RWPE2 (cell line): ENCODE measurements around the gene RAD52.

Source experiments
- ATAC-seq: fragments of 200-7000 bp; cut with Tn5 transposase; 3 replicates; pipeline ENCODE4 v1.9.1; 2021; ENCODE audit warnings: low read depth
- DNase-seq: peaks from one replicate; pipeline ENCODE4 v3.0.0-alpha.2; 2020; ENCODE audit warnings: low spot score
- H3K27ac ChIP-seq: fragments of 450-650 bp; 2 replicates; pipeline ENCODE4 v1.5.1; 2017; ENCODE audit warnings: mild to moderate bottlenecking; ENCODE audit not compliant: poor library complexity, severe bottlenecking
- H3K27me3 ChIP-seq: fragments of 250-450 bp; sonication (Bioruptor Pico); 2 replicates; pipeline ENCODE4 v1.5.1; 2021; ENCODE audit warnings: mild to moderate bottlenecking, moderate library complexity; ENCODE audit not compliant: insufficient read depth, poor library complexity, severe bottlenecking
- H3K36me3 ChIP-seq: fragments of 250-450 bp; sonication (Bioruptor Pico); 2 replicates; pipeline ENCODE4 v1.5.1; 2020; ENCODE audit warnings: low read depth, mild to moderate bottlenecking, moderate library complexity
- H3K4me1 ChIP-seq: fragments of 250-450 bp; sonication (Bioruptor Pico); 2 replicates; pipeline ENCODE4 v1.5.1; 2021; ENCODE audit warnings: mild to moderate bottlenecking, moderate library complexity; ENCODE audit not compliant: insufficient read depth, poor library complexity, severe bottlenecking
- H3K4me3 ChIP-seq: fragments of 250-450 bp; sonication (Bioruptor Pico); 2 replicates; pipeline ENCODE4 v1.5.1; 2021; ENCODE audit warnings: mild to moderate bottlenecking, moderate library complexity; ENCODE audit not compliant: severe bottlenecking
- H3K9me3 ChIP-seq: fragments of 250-450 bp; sonication (Bioruptor Pico); 2 replicates; pipeline ENCODE4 v1.5.1; 2021; ENCODE audit warnings: mild to moderate bottlenecking, moderate library complexity; ENCODE audit not compliant: severe bottlenecking
- TF ChIP-seq, protein P1 (sequence below): fragments of 450-650 bp; IDR thresholded peaks from one replicate; pipeline ENCODE4 v1.5.1; 2017; ENCODE audit warnings: mild to moderate bottlenecking, moderate library complexity; ENCODE audit not compliant: poor library complexity, severe bottlenecking

RAD52 gene

DNA sequence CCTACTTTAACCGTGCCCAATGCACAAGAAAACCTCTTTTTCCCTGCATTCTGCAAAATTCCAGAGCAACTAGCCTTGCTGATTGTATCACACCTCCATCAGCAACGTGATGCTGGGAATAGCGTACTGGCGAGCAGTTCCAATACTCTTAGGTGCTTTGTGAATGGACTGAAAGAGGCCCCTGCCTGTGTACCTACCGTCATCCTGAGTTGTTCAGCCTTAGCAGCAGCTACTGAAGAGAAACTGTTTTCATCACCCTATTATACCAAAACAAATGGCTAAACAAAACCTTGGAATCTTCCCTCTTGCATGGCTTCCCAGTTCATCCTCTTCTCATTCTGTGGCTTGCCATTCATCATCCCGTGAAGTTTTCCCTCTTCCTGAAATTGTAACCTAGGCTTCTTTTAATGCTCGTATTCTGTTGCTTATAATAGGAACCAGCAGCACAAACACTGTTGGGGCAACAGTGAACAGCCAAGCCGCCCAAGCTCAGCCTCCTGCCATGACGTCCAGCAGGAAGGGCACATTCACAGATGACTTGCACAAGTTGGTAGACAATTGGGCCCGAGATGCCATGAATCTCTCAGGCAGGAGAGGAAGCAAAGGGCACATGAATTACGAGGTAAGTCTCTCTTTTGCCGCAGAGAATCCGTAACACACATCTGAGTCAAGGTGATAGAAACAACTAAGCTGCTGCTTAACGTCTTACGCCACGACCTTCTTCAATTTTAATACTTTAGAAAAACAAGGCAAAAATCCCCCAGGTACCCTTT, 41.9 kb downstream of the RAD52 start:
- ATAC-seq (no peak), DNase-seq (no peak)
- H3K4me3 ChIP-seq: no peak overlapping the region
- H3K27me3 ChIP-seq: no peaks in the 10 kb centered on the region
- H3K9me3 ChIP-seq: no peaks in the 10 kb centered on the region
- TF ChIP-seq, protein P1, sequence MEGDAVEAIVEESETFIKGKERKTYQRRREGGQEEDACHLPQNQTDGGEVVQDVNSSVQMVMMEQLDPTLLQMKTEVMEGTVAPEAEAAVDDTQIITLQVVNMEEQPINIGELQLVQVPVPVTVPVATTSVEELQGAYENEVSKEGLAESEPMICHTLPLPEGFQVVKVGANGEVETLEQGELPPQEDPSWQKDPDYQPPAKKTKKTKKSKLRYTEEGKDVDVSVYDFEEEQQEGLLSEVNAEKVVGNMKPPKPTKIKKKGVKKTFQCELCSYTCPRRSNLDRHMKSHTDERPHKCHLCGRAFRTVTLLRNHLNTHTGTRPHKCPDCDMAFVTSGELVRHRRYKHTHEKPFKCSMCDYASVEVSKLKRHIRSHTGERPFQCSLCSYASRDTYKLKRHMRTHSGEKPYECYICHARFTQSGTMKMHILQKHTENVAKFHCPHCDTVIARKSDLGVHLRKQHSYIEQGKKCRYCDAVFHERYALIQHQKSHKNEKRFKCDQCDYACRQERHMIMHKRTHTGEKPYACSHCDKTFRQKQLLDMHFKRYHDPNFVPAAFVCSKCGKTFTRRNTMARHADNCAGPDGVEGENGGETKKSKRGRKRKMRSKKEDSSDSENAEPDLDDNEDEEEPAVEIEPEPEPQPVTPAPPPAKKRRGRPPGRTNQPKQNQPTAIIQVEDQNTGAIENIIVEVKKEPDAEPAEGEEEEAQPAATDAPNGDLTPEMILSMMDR: no peak
- peaks cover 93% of the 10 kb centered on the region for H3K36me3 ChIP-seq
- H3K27ac ChIP-seq: no peak overlapping the region
- H3K4me1 ChIP-seq: no peaks in the 10 kb centered on the region

DNA sequence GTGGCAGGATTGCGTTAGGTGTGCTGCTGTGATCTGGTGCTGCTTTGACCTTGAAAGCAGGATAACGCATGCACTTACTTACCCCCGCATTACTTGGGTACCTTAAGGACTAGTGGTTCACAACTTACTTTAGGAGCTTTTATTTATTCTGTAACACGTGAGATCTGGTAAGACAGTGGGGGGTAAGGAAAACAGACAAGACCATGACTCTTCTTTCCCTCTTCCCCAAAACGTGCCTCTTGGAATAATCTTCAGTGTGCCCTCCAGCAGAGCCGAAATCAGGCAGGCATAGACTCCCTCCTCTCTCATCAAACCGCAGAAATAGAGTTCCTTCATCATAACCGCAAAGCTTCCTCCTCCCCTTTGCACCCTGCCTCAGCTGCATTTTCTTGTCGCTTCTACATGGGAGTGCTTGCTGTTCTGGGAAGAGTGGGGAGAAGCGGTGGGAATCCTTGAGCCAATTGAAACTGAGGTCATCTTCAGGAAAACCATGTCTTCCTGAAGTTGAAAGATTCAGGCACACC, 43.4 kb downstream of the RAD52 start:
- H3K4me3 ChIP-seq: no peak overlapping the region
- ATAC-seq: no peak
- no peaks in the 10 kb centered on the region for H3K4me1 ChIP-seq
- TF ChIP-seq, protein P1: no peak
- H3K36me3 ChIP-seq: peaks cover 93% of the 10 kb centered on the region
- H3K27ac ChIP-seq: no peak overlapping the region
- H3K9me3 ChIP-seq: no peaks in the 10 kb centered on the region
- DNase-seq: no peak
- no peaks in the 10 kb centered on the region for H3K27me3 ChIP-seq

DNA sequence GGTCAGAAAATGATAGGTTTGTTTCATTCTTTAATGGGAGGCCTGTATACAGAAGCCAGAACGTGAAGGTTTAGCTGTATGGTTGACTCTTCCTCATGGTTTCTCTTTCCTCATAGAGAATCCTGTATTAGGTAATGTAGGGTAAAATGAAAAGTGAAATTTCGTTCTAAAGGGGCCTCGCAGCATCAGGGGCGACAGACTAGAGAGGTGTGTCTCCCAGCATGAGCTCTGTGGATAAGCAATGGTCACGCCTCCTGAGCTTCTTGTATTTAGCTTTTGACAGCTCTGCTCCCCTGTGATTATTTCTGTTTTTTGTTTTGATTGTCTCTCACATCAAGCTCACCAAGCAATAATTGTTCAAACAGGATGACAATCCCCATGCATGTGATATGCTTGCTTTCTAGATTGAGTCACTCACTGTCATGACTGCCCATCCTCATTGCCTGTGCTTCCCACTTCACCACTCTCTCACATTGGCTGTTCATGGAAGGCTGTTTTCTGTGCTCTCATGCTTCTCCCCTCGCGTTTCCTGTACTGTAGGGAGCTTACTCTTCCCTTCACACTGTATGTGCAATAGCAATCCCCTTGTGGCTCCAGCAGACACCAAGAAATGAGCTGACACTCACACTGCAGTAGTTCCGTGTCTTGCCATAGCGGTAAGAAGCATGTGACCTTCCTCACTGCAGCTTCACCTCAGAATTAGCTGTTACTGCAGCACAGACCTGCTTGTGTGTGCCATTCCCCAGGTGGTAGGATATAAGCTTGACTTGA, 44.0 kb downstream of the RAD52 start:
- DNase-seq: no peak
- ATAC-seq: no peak
- Histone ChIP-seq H3K36me3 (peaks cover 93% of the 10 kb centered on the region), H3K27ac (no peak overlapping the region), H3K4me1 (no peaks in the 10 kb centered on the region), H3K9me3 (no peaks in the 10 kb centered on the region), H3K4me3 (no peak overlapping the region), H3K27me3 (no peaks in the 10 kb centered on the region)
- TF ChIP-seq, protein P1: no peak

DNA sequence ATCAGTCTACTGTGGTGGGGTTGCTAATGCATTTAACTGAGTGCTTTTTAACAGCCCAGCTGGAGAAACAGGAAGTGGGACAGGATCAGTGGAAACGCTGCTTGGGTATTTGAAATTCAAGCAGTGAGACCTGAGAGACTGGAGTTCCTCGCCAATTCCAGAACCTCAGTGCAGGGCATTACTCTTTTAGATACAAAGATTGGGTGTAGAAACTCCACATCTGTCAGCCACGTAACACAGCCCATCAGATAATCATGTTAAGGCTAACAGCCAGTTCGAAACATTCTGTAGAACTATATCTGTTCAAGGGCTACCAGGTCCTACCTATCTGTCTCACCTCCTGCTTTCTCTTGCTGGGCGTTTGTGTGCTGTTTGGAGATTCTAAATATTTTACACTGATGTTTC, 45.5 kb downstream of the RAD52 start:
- Histone ChIP-seq H3K36me3 (peaks cover 90% of the 10 kb centered on the region), H3K27me3 (no peaks in the 10 kb centered on the region), H3K27ac (no peak overlapping the region), H3K9me3 (no peaks in the 10 kb centered on the region), H3K4me3 (no peak overlapping the region), H3K4me1 (no peaks in the 10 kb centered on the region)
- ATAC-seq (no peak), DNase-seq (no peak)
- TF ChIP-seq, protein P1: no peak
